Gastroesophageal sphincter (tissue), 4 donors: Measurements from ENCODE around the gene KRT27. TPM values are rescaled to one million over a fixed set of nuclear protein-coding genes. Genes with fewer than 3 reads are reported as not detected.
"Not testable (repeated sequence)": the region's sequence is repeated elsewhere in the genome, so short reads cannot be mapped to it uniquely, and the experiment has no call there.

ENCODE experiments used
- ATAC-seq: fragments of 150-250 bp; one replicate; pipeline ENCODE4 v1.9.1; 2016; ENCODE audit warnings: mild to moderate bottlenecking, moderate library complexity
- H3K27ac ChIP-seq, 4 donors: fragments of 200-600 bp; sonication (generic) in 3 of 4; 1 replicate in 3 of 4; 2 replicates in 1 of 4; pipeline ENCODE4 v1.5.1; 2016 to 2019
- H3K27me3 ChIP-seq: fragments of 200-600 bp; sonication (generic); one replicate; pipeline ENCODE4 v1.5.1; 2019
- H3K36me3 ChIP-seq, 2 donors: fragments of 200-600 bp; sonication (generic); one replicate each; pipeline ENCODE4 v1.5.1; 2019; ENCODE audit warnings: control low read depth in 1 of 2
- H3K4me1 ChIP-seq, 3 donors: fragments of 200-600 bp; sonication (generic); 1 replicate in 2 of 3; 2 replicates in 1 of 3; pipeline ENCODE4 v1.5.1; 2016 to 2019; ENCODE audit warnings: control low read depth in 2 of 3
- H3K4me3 ChIP-seq, 2 donors: fragments of 200-600 bp; sonication (generic); one replicate each; pipeline ENCODE4 v1.5.1; 2019; ENCODE audit warnings: mild to moderate bottlenecking in 1 of 2, moderate library complexity in 1 of 2
- H3K9me3 ChIP-seq, 3 donors: fragments of 200-600 bp; sonication (generic); one replicate each; pipeline ENCODE4 v1.5.1; 2017 to 2019; ENCODE audit warnings: control low read depth in 2 of 3
- CTCF ChIP-seq, 4 experiments: fragments of 200-600 bp in 2 of 4; fragments of 450-650 bp in 2 of 4; sonication (generic) in 1 of 4; IDR thresholded peaks; one replicate each; pipeline ENCODE4 v1.5.1; 2017 to 2019; ENCODE audit warnings: antibody characterized with exemption in 4 of 4, mild to moderate bottlenecking in 2 of 4, moderate library complexity in 2 of 4
- EP300 ChIP-seq: sonication (generic); formaldehyde crosslinking; IDR thresholded peaks from one replicate; pipeline ENCODE4 v1.6.1; 2017; ENCODE audit warnings: antibody characterized with exemption, mild to moderate bottlenecking
- POLR2A ChIP-seq, 2 donors: fragments of 450-650 bp; IDR thresholded peaks; one replicate each; pipeline ENCODE4 v1.6.1; 2017; ENCODE audit warnings: antibody characterized with exemption in 2 of 2, mild to moderate bottlenecking in 2 of 2, moderate library complexity in 1 of 2
- POLR2AphosphoS5 ChIP-seq: sonication (generic); formaldehyde crosslinking; IDR thresholded peaks from one replicate; pipeline ENCODE4 v1.6.1; 2017; ENCODE audit warnings: antibody characterized with exemption
- WGBS, 2 donors: methylation state at CpG; one replicate each; pipeline ENCODE4 v1.1.5; 2018; ENCODE audit warnings: low coverage in 1 of 2; 5-methylcytosine and 5-hydroxymethylcytosine counted together
- total RNA-seq, 4 donors: library from RNA; depleted of rRNA; stranded (reverse); fragments of >200 nt; gene quantifications; one replicate each; pipeline ENCODE4 v1.1.0, GENCODE V29; 2016

Gene KRT27
- total RNA-seq, 4 donors from 2014 or later: not detected

- peaks cover 14% of the 10 kb centered on the region for H3K27me3 ChIP-seq
- WGBS, 2 donors: 93 to 100% methylated on average over 3 of the region's 3 CpGs
- no peaks in the 10 kb centered on the region for H3K9me3 ChIP-seq
- H3K27ac ChIP-seq: no peak overlapping the region
- ATAC-seq: no peak
- no peak for TF ChIP-seq CTCF (IDR thresholded peaks at IDR 0.05)
- no peak overlapping the region for H3K4me3 ChIP-seq
- peaks cover 0 to 11% of the 10 kb centered on the region in 2 donors for H3K36me3 ChIP-seq
- H3K4me1 ChIP-seq: peaks cover 0 to 24% (median 4%) of the 10 kb centered on the region in 3 donors
Measured at GRCh38 chr17:40816569-40816968, 34.2 kb upstream of the KRT27 start.

GRCh38 chr17:40815381-40815780 is 33.0 kb upstream of the KRT27 start:
- Histone ChIP-seq H3K27ac (no peak overlapping the region), H3K4me1 (peaks cover 0 to 23% (median 4%) of the 10 kb centered on the region in 3 donors), H3K4me3 (no peak overlapping the region), H3K36me3 (peaks cover 0 to 11% of the 10 kb centered on the region in 2 donors), H3K27me3 (peaks cover 25% of the 10 kb centered on the region), H3K9me3 (no peaks in the 10 kb centered on the region)
- no peak for ATAC-seq
- TF ChIP-seq CTCF (IDR thresholded peaks at IDR 0.05) (no peak), POLR2AphosphoS5 (no peak), EP300 (no peak), POLR2A (IDR thresholded peaks at IDR 0.05) (no peak)
- 89% methylated on average over 1 of the region's 1 CpG for WGBS, 2 donors

- ATAC-seq, H3K9me3 ChIP-seq, H3K27ac ChIP-seq, H3K4me3 ChIP-seq: not testable (repeated sequence)
- 44 to 78% methylated on average over 2 to 3 of the region's 3 CpGs for WGBS, 2 donors
- Histone ChIP-seq H3K4me1 (peaks cover 0 to 16% (median 4%) of the 10 kb centered on the region in 3 donors), H3K27me3 (peaks cover 29% of the 10 kb centered on the region), H3K36me3 (peaks cover 0 to 11% of the 10 kb centered on the region in 2 donors)
Measured at GRCh38 chr17:40814657-40815056, 32.3 kb upstream of the KRT27 start.

GRCh38 chr17:40813804-40814203 is 31.5 kb upstream of the KRT27 start:
- 65 to 90% methylated on average over 4 of the region's 4 CpGs for WGBS, 2 donors
- no peak overlapping the region for H3K27ac ChIP-seq
- peaks cover 0 to 10% (median 4%) of the 10 kb centered on the region in 3 donors for H3K4me1 ChIP-seq
- H3K27me3 ChIP-seq: peaks cover 38% of the 10 kb centered on the region
- H3K4me3 ChIP-seq: no peak overlapping the region
- no peaks in the 10 kb centered on the region for H3K9me3 ChIP-seq
- no peak for ATAC-seq
- no peak for TF ChIP-seq POLR2A (IDR thresholded peaks at IDR 0.05)
- no peak for TF ChIP-seq CTCF (IDR thresholded peaks at IDR 0.05)
- no peak for TF ChIP-seq POLR2AphosphoS5
- TF ChIP-seq EP300: no peak
- H3K36me3 ChIP-seq: peaks cover 0 to 11% of the 10 kb centered on the region in 2 donors

GRCh38 chr17:40812639-40813038 is 30.3 kb upstream of the KRT27 start:
- no peaks in the 10 kb centered on the region for H3K9me3 ChIP-seq
- peaks cover 0 to 4% (median 0%) of the 10 kb centered on the region in 3 donors for H3K4me1 ChIP-seq
- no peak overlapping the region for H3K27ac ChIP-seq
- TF ChIP-seq POLR2AphosphoS5 (no peak), EP300 (no peak), POLR2A (IDR thresholded peaks at IDR 0.05) (no peak), CTCF (IDR thresholded peaks at IDR 0.05) (no peak)
- H3K36me3 ChIP-seq: peaks cover 0 to 8% of the 10 kb centered on the region in 2 donors
- H3K4me3 ChIP-seq: no peak overlapping the region
- 74 to 100% methylated on average over 1 to 3 of the region's 3 CpGs for WGBS, 2 donors
- ATAC-seq: no peak
- H3K27me3 ChIP-seq: peaks cover 49% of the 10 kb centered on the region
